Mucosa of descending colon (tissue), 3 donors: Measurements from ENCODE around the gene GINS1. TPM values are rescaled to one million over a fixed set of nuclear protein-coding genes. Genes with fewer than 3 reads are reported as not detected.

ENCODE experiments used
- ATAC-seq: fragments of 200-7000 bp; cut with Tn5 transposase; one replicate; pipeline ENCODE4 v1.9.1; 2020; ENCODE audit warnings: mild to moderate bottlenecking, moderate library complexity
- DNase-seq, 3 donors: peaks; one replicate each; pipeline ENCODE4 v3.0.0-alpha.2; 2020
- H3K36me3 ChIP-seq: fragments of 200-600 bp; one replicate; pipeline ENCODE4 v1.8.0; 2021; ENCODE audit warnings: low read depth, mild to moderate bottlenecking
- H3K4me1 ChIP-seq: fragments of 200-600 bp; one replicate; pipeline ENCODE4 v1.8.0; 2021; ENCODE audit warnings: low read depth, mild to moderate bottlenecking
- H3K4me3 ChIP-seq: fragments of 200-600 bp; one replicate; pipeline ENCODE4 v1.8.0; 2021; ENCODE audit warnings: mild to moderate bottlenecking
- H3K9me3 ChIP-seq: fragments of 200-600 bp; one replicate; pipeline ENCODE4 v1.8.0; 2021; ENCODE audit warnings: mild to moderate bottlenecking
- intact Hi-C, 2 donors: fragments of 100-400 bp; cut with DNase I in 1 of 2; cut with micrococcal nuclease in 1 of 2; formaldehyde crosslinking; loops; one replicate each; pipeline versions ENCODE4 v1.11.0 to v1.11.1; 2022; cut with DNase I, micrococcal nuclease
- total RNA-seq, 3 donors: library from RNA; stranded (reverse); fragmentation: NEBNext Ultra II Directional in 2 of 3; extraction: Animal tissue kit (Norgen Biotek cat#: 25700) in 2 of 3; gene quantifications; one replicate each; pipeline versions ENCODE4 v1.2.1 to v1.2.4, GENCODE V29; 2021 to 2023
- TF ChIP-seq, protein P1 (sequence below): fragments of 200-600 bp; IDR thresholded peaks from one replicate; pipeline ENCODE4 v1.8.0; 2022; ENCODE audit warnings: antibody characterized with exemption, mild to moderate bottlenecking
- donor health status: DM: no; HTN: no; CAD: no; lungs with moderate emphysema.
- donor health status: DM: no; HTN: no; CAD: no.
- donor health status: DM: no; HTN: yes; CAD: no.

Gene GINS1
- total RNA-seq, 3 donors from 2014 or later = 1.8 to 8.6 (median 1.9) TPM

DNA sequence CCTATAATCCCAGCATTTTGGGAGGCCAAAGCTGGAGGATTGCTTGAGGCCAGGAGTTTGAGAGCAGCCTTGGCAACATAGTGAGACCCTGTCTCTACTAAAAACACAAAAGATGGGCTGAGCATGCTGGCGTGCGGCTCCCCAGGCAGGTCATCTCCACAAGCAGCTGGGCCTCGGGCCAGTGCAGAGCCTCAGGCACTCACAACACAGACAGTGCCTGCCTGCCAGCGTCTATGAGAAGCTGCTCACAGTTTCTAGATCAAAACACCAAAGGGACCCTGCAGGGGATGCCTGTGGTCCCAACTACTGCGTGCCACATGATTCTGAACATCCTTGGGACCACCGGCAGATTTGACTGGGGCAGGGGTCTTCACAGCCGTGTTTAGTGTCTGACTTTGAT lies 59.4 kb downstream of the GINS1 start:
- intact Hi-C loops = no loop called here
- ATAC-seq = no peak
- Histone ChIP-seq H3K4me1 (no peaks in the 10 kb centered on the region), H3K4me3 (no peak overlapping the region), H3K36me3 (no peaks in the 10 kb centered on the region), H3K9me3 (no peaks in the 10 kb centered on the region)
- TF ChIP-seq, protein P1, sequence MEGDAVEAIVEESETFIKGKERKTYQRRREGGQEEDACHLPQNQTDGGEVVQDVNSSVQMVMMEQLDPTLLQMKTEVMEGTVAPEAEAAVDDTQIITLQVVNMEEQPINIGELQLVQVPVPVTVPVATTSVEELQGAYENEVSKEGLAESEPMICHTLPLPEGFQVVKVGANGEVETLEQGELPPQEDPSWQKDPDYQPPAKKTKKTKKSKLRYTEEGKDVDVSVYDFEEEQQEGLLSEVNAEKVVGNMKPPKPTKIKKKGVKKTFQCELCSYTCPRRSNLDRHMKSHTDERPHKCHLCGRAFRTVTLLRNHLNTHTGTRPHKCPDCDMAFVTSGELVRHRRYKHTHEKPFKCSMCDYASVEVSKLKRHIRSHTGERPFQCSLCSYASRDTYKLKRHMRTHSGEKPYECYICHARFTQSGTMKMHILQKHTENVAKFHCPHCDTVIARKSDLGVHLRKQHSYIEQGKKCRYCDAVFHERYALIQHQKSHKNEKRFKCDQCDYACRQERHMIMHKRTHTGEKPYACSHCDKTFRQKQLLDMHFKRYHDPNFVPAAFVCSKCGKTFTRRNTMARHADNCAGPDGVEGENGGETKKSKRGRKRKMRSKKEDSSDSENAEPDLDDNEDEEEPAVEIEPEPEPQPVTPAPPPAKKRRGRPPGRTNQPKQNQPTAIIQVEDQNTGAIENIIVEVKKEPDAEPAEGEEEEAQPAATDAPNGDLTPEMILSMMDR = no peak
- no peak for DNase-seq

GRCh38 chr20:25467441-25467840 lies 60.0 kb downstream of the GINS1 start:
- DNase-seq = no peak
- intact Hi-C loops = no loop called here
- no peaks in the 10 kb centered on the region for H3K9me3 ChIP-seq
- H3K4me3 ChIP-seq = no peak overlapping the region
- TF ChIP-seq, protein P1 = no peak
- ATAC-seq = no peak
- H3K36me3 ChIP-seq = no peaks in the 10 kb centered on the region
- no peaks in the 10 kb centered on the region for H3K4me1 ChIP-seq

DNA sequence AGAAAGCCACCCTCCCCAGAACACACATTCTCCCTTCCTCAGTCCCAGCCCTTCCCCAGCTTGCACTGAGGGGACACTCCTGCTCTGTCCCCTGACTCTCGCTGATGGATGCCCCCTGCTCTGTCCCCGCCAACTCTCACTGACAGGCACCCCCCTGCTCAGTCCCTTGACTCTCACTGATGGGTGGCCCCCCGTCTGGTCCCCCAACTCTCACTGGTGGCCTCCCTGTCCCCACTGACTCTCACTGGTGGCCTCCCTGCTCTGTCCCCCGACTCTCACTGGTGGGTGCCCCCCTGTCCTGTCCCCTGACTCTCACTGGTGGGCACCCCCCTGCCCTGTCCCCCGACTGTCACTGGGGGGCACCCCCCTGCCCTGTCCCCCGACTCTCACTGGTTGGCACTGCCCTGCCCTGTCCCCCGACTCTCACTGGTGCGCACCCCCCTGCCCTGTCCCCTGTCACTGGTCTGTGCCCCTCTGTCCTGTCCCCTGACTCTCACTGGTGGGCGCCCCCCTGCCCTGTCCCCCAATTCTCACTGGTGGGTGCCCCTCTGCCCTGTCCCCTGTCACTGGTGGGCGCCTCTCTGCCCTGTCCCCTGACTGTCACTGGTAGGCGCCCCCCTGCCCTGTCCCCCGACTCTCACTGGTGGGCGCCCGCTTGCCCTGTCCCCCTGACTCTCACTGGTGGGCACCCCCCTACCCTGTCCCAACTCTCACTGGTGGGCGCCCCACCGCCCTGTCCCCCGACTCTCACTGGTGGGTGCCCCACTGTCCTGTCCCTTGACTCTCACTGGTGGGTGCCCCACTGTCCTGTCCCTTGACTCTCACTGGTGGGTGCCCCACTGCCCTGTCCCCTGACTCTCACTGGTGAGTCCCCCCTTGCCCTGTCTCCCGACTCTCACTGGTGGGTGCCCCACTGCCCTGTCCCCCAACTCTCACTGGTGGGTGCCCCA lies 60.9 kb downstream of the GINS1 start:
- Histone ChIP-seq H3K36me3 (no peaks in the 10 kb centered on the region), H3K9me3 (no peaks in the 10 kb centered on the region), H3K4me3 (no peak overlapping the region), H3K4me1 (no peaks in the 10 kb centered on the region)
- TF ChIP-seq, protein P1 = no peak
- no peak for DNase-seq
- intact Hi-C loops = no loop called here
- no peak for ATAC-seq

GRCh38 chr20:25469558-25469957 lies 62.1 kb downstream of the GINS1 start:
- TF ChIP-seq, protein P1 = no peak
- Histone ChIP-seq H3K4me1 (no peaks in the 10 kb centered on the region), H3K9me3 (no peaks in the 10 kb centered on the region), H3K36me3 (no peaks in the 10 kb centered on the region), H3K4me3 (no peak overlapping the region)
- intact Hi-C loops = no loop called here
- no peak for DNase-seq
- ATAC-seq = no peak

DNA sequence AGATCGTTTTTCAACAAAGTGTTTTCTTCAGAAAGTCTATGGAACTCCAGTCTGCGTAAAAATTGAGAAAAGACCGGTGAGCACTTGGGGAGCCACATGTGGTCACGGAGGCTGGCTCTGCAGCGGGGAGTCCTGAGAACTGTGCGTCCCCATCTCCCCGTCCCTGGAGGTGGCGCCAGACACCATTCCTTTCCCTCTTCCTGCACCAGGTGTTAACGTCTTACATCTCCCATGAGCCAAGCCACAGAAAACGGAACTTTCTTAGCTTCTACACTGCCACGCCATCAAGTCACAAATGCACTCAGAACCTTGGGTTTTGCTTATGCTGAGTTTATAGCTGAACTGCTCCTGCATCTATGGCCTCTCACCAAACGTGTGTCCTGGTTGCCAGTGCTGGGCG lies 62.6 kb downstream of the GINS1 start:
- DNase-seq (peak in 2 of 3 donors; percentile 52 to 57), ATAC-seq (peak; percentile 69)
- Histone ChIP-seq H3K9me3 (no peaks in the 10 kb centered on the region), H3K4me1 (no peaks in the 10 kb centered on the region), H3K4me3 (no peak overlapping the region), H3K36me3 (no peaks in the 10 kb centered on the region)
- TF ChIP-seq, protein P1 = no peak
- intact Hi-C loops = no loop called here
